ENCODE results near the gene SECTM1.

SECTM1 gene

GRCh38 chr17:82345151-82345976 is 11.8 kb upstream of the SECTM1 start:
- Histone ChIP-seq H3K4me2 (ENCODE audit: low read length) (no peak overlapping the region), H3K36me3 (ENCODE audit: control insufficient read depth, low read length) (no peaks in the 10 kb centered on the region), H3K27me3 (ENCODE audit: control insufficient read depth, low read length) (no peaks in the 10 kb centered on the region), H3K9me2 (replicated peaks; ENCODE audit: control insufficient read depth, low read length) (no peaks in the 10 kb centered on the region), H3K9me3 (ENCODE audit: control insufficient read depth, insufficient read depth, low read length) (no peaks in the 10 kb centered on the region), H3F3A (ENCODE audit: control insufficient read depth, insufficient read depth) (no peaks in the 10 kb centered on the region), H3K4me3 (ENCODE audit: low read length) (no peak overlapping the region), H3K79me2 (ENCODE audit: control insufficient read depth, low read length) (no peaks in the 10 kb centered on the region), H3K27ac (ENCODE audit: low read depth, low read length) (no peak overlapping the region), H3K4me1 (ENCODE audit: control insufficient read depth, low read length) (peaks cover 19% of the 10 kb centered on the region), H4K20me1 (ENCODE audit: control insufficient read depth, insufficient read depth, low read depth, low read length) (no peaks in the 10 kb centered on the region)
- TF ChIP-seq EZH2phosphoT487 (IDR thresholded peaks at IDR 0.05; ENCODE audit: borderline replicate concordance, low read length) (no peak), CTCF (IDR thresholded peaks at IDR 0.05; ENCODE audit: low read depth, low read length, poor library complexity, severe bottlenecking) (no peak)

- Histone ChIP-seq H3K4me3 (ENCODE audit: low read length) (no peak overlapping the region), H3K79me2 (ENCODE audit: control insufficient read depth, low read length) (no peaks in the 10 kb centered on the region), H3F3A (ENCODE audit: control insufficient read depth, insufficient read depth) (no peaks in the 10 kb centered on the region), H3K9me3 (ENCODE audit: control insufficient read depth, insufficient read depth, low read length) (no peaks in the 10 kb centered on the region), H3K4me1 (ENCODE audit: control insufficient read depth, low read length) (peaks cover 9% of the 10 kb centered on the region), H3K36me3 (ENCODE audit: control insufficient read depth, low read length) (no peaks in the 10 kb centered on the region), H3K4me2 (ENCODE audit: low read length) (no peak overlapping the region), H3K9me2 (replicated peaks; ENCODE audit: control insufficient read depth, low read length) (no peaks in the 10 kb centered on the region), H4K20me1 (ENCODE audit: control insufficient read depth, insufficient read depth, low read depth, low read length) (no peaks in the 10 kb centered on the region), H3K27me3 (ENCODE audit: control insufficient read depth, low read length) (0 out of 2 replicates have a peak, but pooled peaks cover 2% of the 10 kb centered on the region), H3K27ac (ENCODE audit: low read depth, low read length) (no peak overlapping the region)
- no peak for TF ChIP-seq EZH2phosphoT487 (IDR thresholded peaks at IDR 0.05; ENCODE audit: borderline replicate concordance, low read length)
- no peak for TF ChIP-seq CTCF (IDR thresholded peaks at IDR 0.05; ENCODE audit: low read depth, low read length, poor library complexity, severe bottlenecking)
Observed at GRCh38 chr17:82344175-82344907, 10.8 kb upstream of the SECTM1 start.

GRCh38 chr17:82343560-82343959 is 10.0 kb upstream of the SECTM1 start:
- Histone ChIP-seq H3K4me2 (ENCODE audit: low read length) (no peak overlapping the region), H3K79me2 (ENCODE audit: control insufficient read depth, low read length) (no peaks in the 10 kb centered on the region), H3F3A (ENCODE audit: control insufficient read depth, insufficient read depth) (no peaks in the 10 kb centered on the region; the same call in 1 of the 2 replicates), H3K9me2 (replicated peaks; ENCODE audit: control insufficient read depth, low read length) (no peaks in the 10 kb centered on the region), H3K36me3 (ENCODE audit: control insufficient read depth, low read length) (no peaks in the 10 kb centered on the region), H3K4me1 (ENCODE audit: control insufficient read depth, low read length) (peaks cover 9% of the 10 kb centered on the region), H3K9me3 (ENCODE audit: control insufficient read depth, insufficient read depth, low read length) (no peaks in the 10 kb centered on the region), H3K27me3 (ENCODE audit: control insufficient read depth, low read length) (peaks cover 5% of the 10 kb centered on the region), H3K4me3 (ENCODE audit: low read length) (no peak overlapping the region), H4K20me1 (ENCODE audit: control insufficient read depth, insufficient read depth, low read depth, low read length) (no peaks in the 10 kb centered on the region), H3K27ac (ENCODE audit: low read depth, low read length) (no peak overlapping the region)
- TF ChIP-seq CTCF (IDR thresholded peaks at IDR 0.05; ENCODE audit: low read depth, low read length, poor library complexity, severe bottlenecking) (no peak), EZH2phosphoT487 (IDR thresholded peaks at IDR 0.05; ENCODE audit: borderline replicate concordance, low read length) (no peak)

Data from DOHH2 (cell line).